ENCODE measurements around the gene PRPH2. TPM values are rescaled to one million over a fixed set of nuclear protein-coding genes. Genes with fewer than 3 reads are reported as not detected.
A peak's percentile ranks its signal among the peaks of the same experiment; 100 is the strongest.

Gene PRPH2, protein sequence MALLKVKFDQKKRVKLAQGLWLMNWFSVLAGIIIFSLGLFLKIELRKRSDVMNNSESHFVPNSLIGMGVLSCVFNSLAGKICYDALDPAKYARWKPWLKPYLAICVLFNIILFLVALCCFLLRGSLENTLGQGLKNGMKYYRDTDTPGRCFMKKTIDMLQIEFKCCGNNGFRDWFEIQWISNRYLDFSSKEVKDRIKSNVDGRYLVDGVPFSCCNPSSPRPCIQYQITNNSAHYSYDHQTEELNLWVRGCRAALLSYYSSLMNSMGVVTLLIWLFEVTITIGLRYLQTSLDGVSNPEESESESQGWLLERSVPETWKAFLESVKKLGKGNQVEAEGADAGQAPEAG
- 0.13 TPM in 1 of 2 replicates, not detected in the other for total RNA-seq
- long read RNA-seq, partial matches to known transcripts: 2 of 2 reads
- long read RNA-seq, other reads (novel, unspliced or antisense): 0 of 2 reads

DNA sequence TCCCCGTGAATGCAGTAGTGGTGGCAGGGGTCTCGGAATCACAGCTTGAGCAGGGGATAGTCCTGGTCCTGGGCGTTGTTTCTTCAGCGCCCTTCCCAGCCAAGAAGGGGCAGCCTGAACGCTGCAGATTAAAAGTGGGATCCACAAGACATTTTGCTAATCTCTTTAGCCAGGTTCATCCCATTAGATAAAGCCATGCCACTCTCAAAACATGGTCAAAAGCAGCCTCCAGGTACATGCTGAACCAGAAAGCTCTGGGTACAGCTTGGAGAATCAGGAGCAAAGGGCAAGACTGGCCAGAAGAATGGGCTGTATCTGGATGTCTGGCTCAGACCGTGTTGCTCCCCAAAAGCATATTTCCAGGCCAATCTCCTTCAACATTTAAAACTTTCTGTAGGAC is at the start of gene PRPH2:
TSS of gene PRPH2 (minus strand) at position 101 of the 400 bp plus-strand sequence. CDS start 263 bp downstream, outside the sequence.
- no peaks in the 10 kb centered on the region for H3K27me3 Mint-ChIP-seq
- H3K36me3 Mint-ChIP-seq (ENCODE audit: insufficient read depth): no peaks in the 10 kb centered on the region
- no peaks in the 10 kb centered on the region for H3K4me1 Mint-ChIP-seq (ENCODE audit: low read depth)
- no peaks in the 10 kb centered on the region for H3K9me3 Mint-ChIP-seq (ENCODE audit: low read depth)
- DNase-seq (ENCODE audit: low spot score, unreplicated experiment): no peak
- peak within 1 kb of the TSS; percentile 16 for H3K27ac Mint-ChIP-seq
- H3K4me3 Mint-ChIP-seq (ENCODE audit: low read depth): no peak within 1 kb of the TSS
- no peak for TF ChIP-seq CTCF (IDR thresholded peaks at IDR 0.05; ENCODE audit: unreplicated experiment)

DNA sequence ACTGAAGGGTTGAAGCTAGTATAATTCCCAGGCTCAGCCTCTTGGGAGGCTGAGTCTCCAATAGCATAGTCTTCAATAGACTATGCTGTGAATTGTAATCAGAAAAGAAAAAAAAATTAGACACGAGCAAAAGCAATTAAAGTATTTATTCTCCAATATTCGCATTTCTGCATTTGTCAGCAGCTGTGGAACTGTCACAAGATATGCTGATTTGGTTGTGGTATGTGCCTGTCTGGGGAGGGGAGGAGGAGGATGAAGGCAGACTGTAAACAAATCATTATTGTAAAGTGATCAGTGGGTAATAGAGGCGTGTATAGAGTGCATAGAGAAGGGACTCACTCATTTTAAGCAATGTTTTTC is 49.3 kb upstream of the PRPH2 start:
- Mint-ChIP-seq H3K9me3 (ENCODE audit: low read depth) (no peaks in the 10 kb centered on the region), H3K36me3 (ENCODE audit: insufficient read depth) (no peaks in the 10 kb centered on the region), H3K4me1 (ENCODE audit: low read depth) (peaks cover 10% of the 10 kb centered on the region), H3K4me3 (ENCODE audit: low read depth) (no peak overlapping the region), H3K27ac (peak overlapping the region; percentile 2), H3K27me3 (peaks cover 6% of the 10 kb centered on the region)
- no peak for TF ChIP-seq CTCF (IDR thresholded peaks at IDR 0.05; ENCODE audit: unreplicated experiment)
- DNase-seq (ENCODE audit: low spot score, unreplicated experiment): no peak

DNA sequence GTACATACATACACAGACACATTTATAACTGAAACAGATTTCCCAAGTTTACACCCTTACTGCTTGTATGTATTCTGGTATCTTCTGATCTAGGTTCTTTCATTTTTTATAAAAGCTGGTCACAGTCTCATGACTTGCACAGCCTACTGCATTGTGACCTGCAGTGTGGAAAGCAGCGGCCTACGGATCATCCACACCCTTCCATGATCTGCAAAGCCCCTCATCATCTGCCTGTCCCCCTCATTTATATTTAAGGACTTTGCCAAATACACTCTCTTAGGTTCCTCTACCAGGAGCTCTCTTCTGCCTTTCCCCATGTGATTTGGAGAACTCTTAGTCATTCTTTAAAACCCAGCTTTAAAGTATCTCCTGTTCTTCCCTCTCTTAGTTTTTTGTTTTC is 47.4 kb upstream of the PRPH2 start:
- H3K9me3 Mint-ChIP-seq (ENCODE audit: low read depth): no peaks in the 10 kb centered on the region
- peaks cover 6% of the 10 kb centered on the region for H3K27me3 Mint-ChIP-seq

DNA sequence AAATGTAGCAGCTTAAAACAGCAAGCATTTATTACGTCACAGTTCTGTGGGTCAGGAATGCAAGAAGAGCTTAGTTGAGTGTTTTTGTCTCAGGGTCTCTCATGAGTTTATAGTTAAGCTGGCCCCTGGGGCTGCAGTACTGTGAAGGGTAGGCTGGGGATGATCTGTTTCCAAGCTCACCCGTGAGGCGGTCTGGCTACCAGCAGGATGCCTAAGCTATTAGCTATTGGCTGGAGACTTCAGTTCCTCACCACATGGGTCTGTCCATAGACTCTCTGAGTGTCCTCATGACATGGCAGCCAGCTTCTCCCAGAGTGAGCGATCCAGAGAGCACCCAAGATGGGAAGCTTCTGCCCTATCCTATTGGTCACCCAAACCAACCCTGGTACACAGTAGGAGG is 46.7 kb upstream of the PRPH2 start:
- H3K9me3 Mint-ChIP-seq (ENCODE audit: low read depth): no peaks in the 10 kb centered on the region
- H3K4me1 Mint-ChIP-seq (ENCODE audit: low read depth): peaks cover 10% of the 10 kb centered on the region
- no peak for DNase-seq (ENCODE audit: low spot score, unreplicated experiment)
- no peak for TF ChIP-seq CTCF (IDR thresholded peaks at IDR 0.05; ENCODE audit: unreplicated experiment)
- H3K4me3 Mint-ChIP-seq (ENCODE audit: low read depth): no peak overlapping the region
- peaks cover 6% of the 10 kb centered on the region for H3K27me3 Mint-ChIP-seq
- no peak overlapping the region for H3K27ac Mint-ChIP-seq
- H3K36me3 Mint-ChIP-seq (ENCODE audit: insufficient read depth): peaks cover 2% of the 10 kb centered on the region

More for the DNA sequence above, 47.4 kb upstream of the PRPH2 start:
- Mint-ChIP-seq H3K4me3 (ENCODE audit: low read depth) (no peak overlapping the region), H3K27ac (no peak overlapping the region), H3K36me3 (ENCODE audit: insufficient read depth) (peaks cover 2% of the 10 kb centered on the region), H3K4me1 (ENCODE audit: low read depth) (peaks cover 10% of the 10 kb centered on the region)
- DNase-seq (ENCODE audit: low spot score, unreplicated experiment): no peak
- no peak for TF ChIP-seq CTCF (IDR thresholded peaks at IDR 0.05; ENCODE audit: unreplicated experiment)

DNA sequence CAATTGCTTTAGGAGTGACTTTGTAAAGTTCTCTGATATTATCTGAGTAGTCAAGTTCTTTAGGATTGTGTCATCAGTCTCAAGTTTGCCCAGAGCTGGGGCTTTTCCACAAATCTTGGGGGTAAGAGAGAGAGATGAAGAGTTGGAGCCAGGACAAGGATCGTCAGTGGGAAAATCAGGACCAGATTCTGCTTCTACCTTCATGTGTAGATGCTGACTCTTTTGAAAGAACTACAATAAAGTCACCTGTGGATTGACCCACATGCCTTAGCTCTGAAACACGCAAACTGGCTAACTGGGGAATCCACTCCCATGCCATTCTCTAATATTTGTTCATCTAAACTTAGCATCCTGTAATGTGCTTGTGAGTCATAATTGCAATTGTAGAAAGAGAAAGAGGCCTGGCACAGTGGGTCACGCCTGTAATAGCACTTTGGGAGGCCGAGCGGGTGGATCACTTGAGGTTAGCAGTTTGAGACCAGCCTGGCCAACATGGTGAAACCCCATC is 43.8 kb upstream of the PRPH2 start:
- DNase-seq (ENCODE audit: low spot score, unreplicated experiment): no peak
- no peaks in the 10 kb centered on the region for H3K9me3 Mint-ChIP-seq (ENCODE audit: low read depth)
- peaks cover 5% of the 10 kb centered on the region for H3K4me1 Mint-ChIP-seq (ENCODE audit: low read depth)
- no peak for TF ChIP-seq CTCF (IDR thresholded peaks at IDR 0.05; ENCODE audit: unreplicated experiment)
- H3K4me3 Mint-ChIP-seq (ENCODE audit: low read depth): no peak overlapping the region
- H3K27me3 Mint-ChIP-seq: peaks cover 3% of the 10 kb centered on the region
- H3K27ac Mint-ChIP-seq: no peak overlapping the region
- peaks cover 2% of the 10 kb centered on the region for H3K36me3 Mint-ChIP-seq (ENCODE audit: insufficient read depth)
